ENCODE measurements around the gene NUP37.

DNA sequence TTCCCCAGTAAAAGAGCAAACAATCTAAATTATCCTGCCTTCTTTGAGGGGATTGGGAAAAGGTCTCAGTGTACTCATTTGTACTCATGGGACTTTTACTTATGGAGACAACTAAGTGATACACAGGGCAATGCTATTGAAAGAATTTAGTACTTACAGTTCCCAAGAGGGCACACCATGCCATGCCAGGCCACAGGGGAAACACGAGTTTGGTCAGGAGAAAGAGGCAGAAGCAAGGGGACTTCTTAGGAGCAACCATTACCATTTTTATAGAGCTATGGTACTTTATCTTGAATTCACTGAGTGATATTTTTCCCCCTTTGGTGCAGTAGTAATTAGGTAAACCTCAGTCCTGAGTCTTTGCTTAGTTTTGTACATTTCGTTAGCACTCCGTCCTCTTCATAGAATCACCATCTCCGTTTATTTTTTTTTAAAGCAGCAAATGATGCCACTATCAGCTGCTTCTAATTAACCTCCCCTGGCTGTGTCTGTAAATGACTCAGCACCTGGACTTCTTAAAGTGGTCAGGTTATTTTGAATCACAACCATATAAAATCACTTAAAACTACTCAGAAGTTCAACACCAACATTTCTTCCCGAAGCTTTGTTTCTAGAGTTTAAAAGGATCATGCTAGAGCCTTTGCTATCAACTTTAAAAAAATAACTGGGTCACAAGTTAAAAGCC lies 52.2 kb downstream of the NUP37 start:
- TF ChIP-seq POLR2A (IDR thresholded peaks at IDR 0.05) = no peak
- TF ChIP-seq, protein P1, sequence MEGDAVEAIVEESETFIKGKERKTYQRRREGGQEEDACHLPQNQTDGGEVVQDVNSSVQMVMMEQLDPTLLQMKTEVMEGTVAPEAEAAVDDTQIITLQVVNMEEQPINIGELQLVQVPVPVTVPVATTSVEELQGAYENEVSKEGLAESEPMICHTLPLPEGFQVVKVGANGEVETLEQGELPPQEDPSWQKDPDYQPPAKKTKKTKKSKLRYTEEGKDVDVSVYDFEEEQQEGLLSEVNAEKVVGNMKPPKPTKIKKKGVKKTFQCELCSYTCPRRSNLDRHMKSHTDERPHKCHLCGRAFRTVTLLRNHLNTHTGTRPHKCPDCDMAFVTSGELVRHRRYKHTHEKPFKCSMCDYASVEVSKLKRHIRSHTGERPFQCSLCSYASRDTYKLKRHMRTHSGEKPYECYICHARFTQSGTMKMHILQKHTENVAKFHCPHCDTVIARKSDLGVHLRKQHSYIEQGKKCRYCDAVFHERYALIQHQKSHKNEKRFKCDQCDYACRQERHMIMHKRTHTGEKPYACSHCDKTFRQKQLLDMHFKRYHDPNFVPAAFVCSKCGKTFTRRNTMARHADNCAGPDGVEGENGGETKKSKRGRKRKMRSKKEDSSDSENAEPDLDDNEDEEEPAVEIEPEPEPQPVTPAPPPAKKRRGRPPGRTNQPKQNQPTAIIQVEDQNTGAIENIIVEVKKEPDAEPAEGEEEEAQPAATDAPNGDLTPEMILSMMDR (IDR thresholded peaks at IDR 0.05) = no peak
